Myocyte (in vitro differentiated cells): ENCODE measurements around the gene SYNPO2. TPM values are rescaled to one million over a fixed set of nuclear protein-coding genes. Genes with fewer than 3 reads are reported as not detected.
A peak's percentile ranks its signal among the peaks of the same experiment; 100 is the strongest.
"Not testable (repeated sequence)": the region's sequence is repeated elsewhere in the genome, so short reads cannot be mapped to it uniquely, and the experiment has no call there.

Source experiments
- DNase-seq: peaks from one replicate; pipeline ENCODE4 v3.0.0-alpha.2; 2012; ENCODE audit warnings: low read depth
- total RNA-seq: library from RNA; depleted of rRNA; stranded (reverse); fragments of >200 nt; gene quantifications from 2 replicates; pipeline ENCODE4 v1.2.3, GENCODE V29; 2014

The SYNPO2 gene
- total RNA-seq, 1 donor from 2014 or later: 567 TPM

- no peak for DNase-seq
These were observed 164.6 kb downstream of the SYNPO2 start for GRCh38 chr4:119053245-119053644.

- DNase-seq: no peak
These were observed 165.3 kb downstream of the SYNPO2 start for GRCh38 chr4:119053997-119054396.

GRCh38 chr4:119057417-119057816 is 168.8 kb downstream of the SYNPO2 start:
- peak; percentile 51 for DNase-seq

GRCh38 chr4:119059221-119059620 is 170.6 kb downstream of the SYNPO2 start:
- DNase-seq: peak; percentile 61

GRCh38 chr4:119067125-119067524 is 178.5 kb downstream of the SYNPO2 start:
- DNase-seq: not testable (repeated sequence)

GRCh38 chr4:119067670-119068360 is 179.2 kb downstream of the SYNPO2 start:
- DNase-seq: not testable (repeated sequence)

GRCh38 chr4:119068529-119068962 is 179.9 kb downstream of the SYNPO2 start:
- no peak for DNase-seq

GRCh38 chr4:119070301-119070700 is 181.6 kb downstream of the SYNPO2 start:
- no peak for DNase-seq

GRCh38 chr4:119080721-119081541 is 192.3 kb downstream of the SYNPO2 start:
- no peak for DNase-seq

- no peak for DNase-seq
These were observed 192.8 kb downstream of the SYNPO2 start for GRCh38 chr4:119081542-119081859.

GRCh38 chr4:119081943-119082342 is 193.3 kb downstream of the SYNPO2 start:
- no peak for DNase-seq

- no peak for DNase-seq
These were observed 194.0 kb downstream of the SYNPO2 start for GRCh38 chr4:119082661-119083060.

GRCh38 chr4:119084513-119084912 is 195.9 kb downstream of the SYNPO2 start:
- no peak for DNase-seq

GRCh38 chr4:119087121-119087520 is 198.5 kb downstream of the SYNPO2 start:
- DNase-seq: no peak

- no peak for DNase-seq
These were observed 199.0 kb downstream of the SYNPO2 start for GRCh38 chr4:119087656-119088055.

GRCh38 chr4:119093042-119093827 is 204.6 kb downstream of the SYNPO2 start:
- DNase-seq: no peak

GRCh38 chr4:119097282-119097900 is 208.7 kb downstream of the SYNPO2 start:
- no peak for DNase-seq

GRCh38 chr4:119098306-119098705 is 209.7 kb downstream of the SYNPO2 start:
- DNase-seq: no peak

- no peak for DNase-seq
These were observed 210.7 kb downstream of the SYNPO2 start for GRCh38 chr4:119099227-119099810.

- no peak for DNase-seq
These were observed 212.0 kb downstream of the SYNPO2 start for GRCh38 chr4:119100655-119101054.

GRCh38 chr4:119103263-119103662 is 214.6 kb downstream of the SYNPO2 start:
- DNase-seq: peak; percentile 88
